Stimulated activated naive CD4-positive, alpha-beta T cell (primary cell): ENCODE data around the gene NUTM1.
"Not testable (repeated sequence)": the region's sequence is repeated elsewhere in the genome, so short reads cannot be mapped to it uniquely, and the experiment has no call there.

Experiments
- DNase-seq, 6 experiments: peaks; one replicate each; lab custom pipeline; 2025; lab: John Stamatoyannopoulos, UW

NUTM1 gene

GRCh38 chr15:34336231-34336990, 6.7 kb upstream of the NUTM1 start:
- no peak for DNase-seq

DNA sequence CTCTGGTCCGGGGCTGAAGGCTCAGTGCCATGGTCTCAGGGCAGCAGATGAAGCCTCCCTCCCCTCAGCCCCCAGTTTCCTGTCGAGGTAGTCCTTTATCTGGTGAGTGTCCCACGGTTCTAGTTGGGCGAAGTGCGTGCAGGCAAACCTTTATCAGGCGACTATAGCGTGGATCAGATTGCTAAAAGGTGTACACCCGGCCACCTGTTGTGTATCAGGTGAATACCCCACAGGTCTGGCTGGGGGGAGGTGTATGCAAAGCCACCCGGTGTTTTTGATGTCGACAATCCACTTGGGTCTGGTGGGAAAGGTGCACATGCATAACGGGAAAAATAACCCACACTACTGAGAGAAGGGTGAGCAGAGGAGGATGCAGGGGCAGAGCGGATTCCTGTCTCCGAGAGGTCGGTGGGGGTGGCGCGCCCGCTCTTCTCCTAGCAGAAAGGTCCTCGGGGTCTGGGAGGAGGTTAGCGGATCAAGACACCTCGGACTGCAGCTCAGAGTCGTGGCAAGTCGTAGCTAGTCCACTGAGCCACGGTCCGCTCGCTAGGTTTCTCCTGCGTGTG, 6.0 kb upstream of the NUTM1 start:
- peak in 3 of 6 experiments; percentile 43 to 72 (median 43) for DNase-seq

GRCh38 chr15:34337557-34338306, 5.4 kb upstream of the NUTM1 start, which contains the start of gene SLC12A6:
Gene SLC12A6 (minus strand): TSS chr15:34337781. CDS start chr15:34336680, 1,101 bp downstream.
- peak; percentile 83 to 92 (median 86) for DNase-seq

DNA sequence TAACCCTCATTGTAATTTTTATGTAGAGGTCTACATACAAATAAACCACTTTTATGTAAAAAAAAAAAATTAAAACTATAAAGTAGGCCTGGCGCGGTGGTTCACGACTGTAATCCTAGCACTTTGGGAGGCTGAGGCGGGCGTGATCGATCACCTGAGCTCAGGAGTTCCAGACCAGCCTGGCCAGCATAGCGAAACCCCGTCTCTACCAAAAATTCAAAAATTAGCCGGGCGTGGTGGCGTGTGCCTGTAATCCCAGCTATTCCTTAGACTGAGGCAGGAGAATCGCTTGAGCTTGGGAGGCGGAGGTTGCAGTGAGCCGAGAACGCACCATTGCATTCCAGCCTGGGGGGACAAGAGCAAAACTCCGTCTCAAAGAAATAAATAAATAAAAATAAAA, 4.8 kb upstream of the NUTM1 start:
- no peak for DNase-seq

DNA sequence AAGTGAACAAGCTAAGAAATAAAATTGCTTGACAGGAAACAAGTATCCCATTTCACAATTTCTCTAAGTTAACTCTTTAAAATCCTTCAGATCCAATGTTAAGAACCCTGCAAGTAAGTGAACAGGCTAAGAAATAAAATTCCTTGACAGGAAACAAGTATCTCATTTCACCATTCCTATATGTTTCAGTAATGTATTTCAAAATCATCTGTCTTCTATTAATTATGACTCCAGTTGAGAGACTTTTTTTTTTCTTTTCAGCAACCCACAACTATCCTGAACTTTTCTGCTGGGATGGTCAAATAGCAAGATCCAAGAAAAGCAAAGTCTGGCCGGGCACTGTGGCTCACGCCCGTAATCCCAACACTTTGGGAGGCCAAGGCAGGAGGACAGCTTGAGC, 3.2 kb upstream of the NUTM1 start:
- no peak for DNase-seq

- no peak for DNase-seq
Observed at GRCh38 chr15:34341381-34342212, 1.5 kb upstream of the NUTM1 start.

DNA sequence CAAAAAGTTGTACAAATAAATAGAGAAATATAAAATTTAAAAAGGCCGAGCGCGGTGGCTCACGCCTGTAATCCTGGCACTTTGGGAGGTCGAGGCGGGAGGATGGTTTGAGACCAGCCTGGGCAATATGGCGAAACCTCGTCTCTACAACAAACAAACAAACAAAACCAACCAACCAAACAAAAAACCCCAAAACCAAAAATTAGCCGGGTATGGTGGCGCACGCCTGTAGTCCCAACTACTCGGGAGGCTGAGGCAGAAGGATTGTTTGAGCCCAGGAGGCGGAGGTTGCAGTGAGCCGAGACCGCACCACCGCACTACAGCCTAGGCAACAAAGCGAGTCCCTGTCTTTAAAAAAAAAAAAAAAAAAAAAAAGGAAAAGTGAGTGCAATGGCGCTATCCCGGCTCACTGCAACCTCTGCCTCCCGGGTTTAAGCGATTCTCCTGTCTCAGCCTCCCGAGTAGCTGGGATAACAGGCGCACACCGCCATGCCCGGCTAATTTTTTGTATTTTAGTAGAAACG, 840 bp upstream of the NUTM1 start:
- peak in 1 of 6 experiments; percentile 33 for DNase-seq

GRCh38 chr15:34347951-34348638, 5.0 kb downstream of the NUTM1 start:
- DNase-seq: no peak

GRCh38 chr15:34348735-34349300, 5.7 kb downstream of the NUTM1 start:
- DNase-seq: no peak

- DNase-seq: no peak
Observed at GRCh38 chr15:34349769-34350168, 6.7 kb downstream of the NUTM1 start.

GRCh38 chr15:34352996-34353395, 9.9 kb downstream of the NUTM1 start:
- not testable (repeated sequence) for DNase-seq

DNA sequence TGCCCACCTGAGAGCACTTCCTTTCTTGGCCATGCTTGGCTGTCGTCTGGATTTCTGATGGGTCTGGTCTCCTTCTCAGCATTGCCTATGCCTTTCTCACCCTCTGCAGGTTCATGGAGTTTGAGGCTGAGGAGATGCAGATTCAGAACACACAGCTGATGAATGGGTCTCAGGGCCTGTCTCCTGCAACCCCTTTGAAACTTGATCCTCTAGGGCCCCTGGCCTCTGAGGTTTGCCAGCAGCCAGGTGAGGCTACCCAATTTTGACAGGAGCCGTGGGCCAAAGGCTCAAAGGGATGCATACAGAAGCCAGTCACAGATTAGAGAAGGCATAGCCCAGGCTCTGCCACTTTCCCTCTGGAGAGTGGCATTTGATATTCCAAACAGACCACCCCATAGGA, 10.5 kb downstream of the NUTM1 start:
- DNase-seq: no peak

DNA sequence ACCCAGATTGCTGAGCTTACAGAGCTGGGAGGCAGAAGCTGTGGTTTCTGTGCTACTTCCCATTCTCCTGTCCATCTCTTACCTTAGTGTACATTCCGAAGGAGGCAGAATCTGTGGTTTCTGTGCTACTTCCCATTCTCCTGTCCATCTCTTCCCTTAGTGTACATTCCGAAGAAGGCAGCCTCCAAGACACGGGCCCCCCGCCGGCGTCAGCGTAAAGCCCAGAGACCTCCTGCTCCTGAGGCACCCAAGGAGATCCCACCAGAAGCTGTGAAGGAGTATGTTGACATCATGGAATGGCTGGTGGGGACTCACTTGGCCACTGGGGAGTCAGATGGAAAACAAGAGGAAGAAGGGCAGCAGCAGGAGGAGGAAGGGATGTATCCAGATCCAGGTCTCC, 11.2 kb downstream of the NUTM1 start:
- no peak for DNase-seq

- DNase-seq: no peak
Observed at GRCh38 chr15:34355241-34355640, 12.1 kb downstream of the NUTM1 start.

DNA sequence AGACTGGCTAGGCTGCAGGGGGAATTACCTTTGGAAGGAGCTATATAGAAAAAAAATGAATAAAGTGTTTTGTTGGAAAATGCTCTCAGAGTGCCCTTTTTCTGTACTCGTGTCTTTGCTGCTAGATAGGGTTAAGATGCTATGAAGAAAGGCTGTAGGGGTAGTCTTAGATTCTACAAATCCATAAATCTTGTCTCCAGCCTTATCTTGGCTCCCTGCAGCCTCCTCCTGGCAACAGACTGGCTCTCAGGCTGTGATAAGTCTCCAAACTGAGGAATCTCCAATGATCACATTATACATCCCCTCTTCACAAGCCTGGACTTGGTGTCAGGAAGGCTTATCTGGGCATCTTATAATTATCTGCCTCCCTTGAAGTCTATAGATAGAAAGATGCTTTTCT, 14.5 kb downstream of the NUTM1 start:
- DNase-seq: no peak

GRCh38 chr15:34358367-34358766, 15.3 kb downstream of the NUTM1 start:
- no peak for DNase-seq

DNA sequence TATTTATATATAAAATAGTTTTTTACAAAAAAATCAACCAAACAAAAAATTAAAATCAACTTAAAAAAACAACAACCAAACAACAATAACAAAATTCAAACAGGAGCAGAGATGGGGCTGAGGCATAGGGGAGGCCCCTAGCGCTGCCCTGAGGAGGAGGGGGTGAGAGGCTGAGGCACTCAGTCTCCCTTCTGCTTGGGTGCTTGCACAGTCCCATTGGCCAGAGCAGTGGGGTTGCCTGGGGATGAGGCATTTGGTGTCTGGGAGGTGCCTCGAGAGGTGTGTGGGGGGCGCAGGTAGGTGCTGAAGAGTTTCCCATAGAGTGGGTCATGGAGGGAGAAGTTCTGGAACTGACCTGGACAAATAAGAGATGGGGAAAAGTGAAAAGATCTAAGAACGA, 15.8 kb downstream of the NUTM1 start:
- no peak for DNase-seq

DNA sequence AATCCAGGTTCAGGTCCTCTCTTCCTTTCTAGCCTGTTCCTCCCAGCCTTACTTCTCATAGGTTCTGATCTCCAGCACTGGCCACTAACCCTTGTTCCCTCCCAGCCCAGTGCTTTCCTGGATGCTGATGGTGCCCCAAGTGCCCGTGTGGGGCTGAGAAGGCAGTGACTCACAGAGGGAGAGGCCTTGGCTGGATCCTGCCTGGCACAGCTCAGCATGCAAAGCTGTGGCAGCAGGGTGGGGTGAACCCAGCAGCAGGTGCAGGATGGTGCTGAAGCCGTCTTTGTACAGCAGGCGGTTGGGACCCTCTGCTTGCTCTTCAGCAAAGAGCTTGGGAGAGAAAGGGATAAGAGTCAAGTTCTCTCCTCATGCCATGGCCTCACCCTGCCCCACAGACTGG, 16.3 kb downstream of the NUTM1 start:
- DNase-seq: no peak

GRCh38 chr15:34360298-34360697, 17.2 kb downstream of the NUTM1 start:
- DNase-seq: no peak

DNA sequence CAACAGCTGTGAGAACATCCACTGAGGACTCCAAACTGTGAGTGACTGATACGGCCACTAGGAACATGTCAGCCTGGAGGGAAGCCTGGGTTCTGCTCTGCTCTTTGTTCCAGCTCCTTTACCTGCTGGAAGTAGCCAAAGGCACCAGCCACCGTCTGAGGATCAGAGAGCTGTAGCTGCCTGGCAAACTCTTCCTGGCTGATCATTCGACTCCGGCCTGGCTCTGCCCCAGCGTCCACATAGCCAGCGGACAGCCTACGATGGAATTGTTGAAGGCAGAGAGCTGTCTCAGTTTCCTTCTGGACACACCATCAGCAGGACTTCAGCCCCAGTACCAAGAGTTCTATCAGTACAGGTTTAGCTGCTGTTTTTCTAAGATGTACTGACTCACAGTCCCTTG, 18.2 kb downstream of the NUTM1 start:
- DNase-seq: no peak
